ENCODE data around the gene RBPJ.

DNA sequence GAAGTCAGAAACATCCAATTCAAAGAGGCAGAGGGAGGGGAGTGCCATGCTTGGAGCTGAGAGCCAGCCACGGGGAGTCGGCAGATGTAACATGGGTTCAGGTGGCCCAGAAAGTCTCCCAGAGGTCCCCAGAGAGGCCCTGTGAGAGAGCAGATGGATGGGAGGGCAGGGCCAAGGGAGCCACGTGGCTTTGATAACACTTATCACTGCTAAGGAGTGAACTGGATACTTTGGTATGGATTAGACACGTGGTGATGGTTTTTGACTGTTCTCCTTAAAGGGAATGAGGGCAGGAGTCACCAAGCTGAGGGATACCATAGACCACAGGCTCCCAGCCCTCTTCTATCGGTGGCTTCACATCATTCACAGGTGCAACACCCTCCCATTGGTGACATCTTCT, 155.7 kb downstream of the RBPJ start:
- TF ChIP-seq, protein P1, sequence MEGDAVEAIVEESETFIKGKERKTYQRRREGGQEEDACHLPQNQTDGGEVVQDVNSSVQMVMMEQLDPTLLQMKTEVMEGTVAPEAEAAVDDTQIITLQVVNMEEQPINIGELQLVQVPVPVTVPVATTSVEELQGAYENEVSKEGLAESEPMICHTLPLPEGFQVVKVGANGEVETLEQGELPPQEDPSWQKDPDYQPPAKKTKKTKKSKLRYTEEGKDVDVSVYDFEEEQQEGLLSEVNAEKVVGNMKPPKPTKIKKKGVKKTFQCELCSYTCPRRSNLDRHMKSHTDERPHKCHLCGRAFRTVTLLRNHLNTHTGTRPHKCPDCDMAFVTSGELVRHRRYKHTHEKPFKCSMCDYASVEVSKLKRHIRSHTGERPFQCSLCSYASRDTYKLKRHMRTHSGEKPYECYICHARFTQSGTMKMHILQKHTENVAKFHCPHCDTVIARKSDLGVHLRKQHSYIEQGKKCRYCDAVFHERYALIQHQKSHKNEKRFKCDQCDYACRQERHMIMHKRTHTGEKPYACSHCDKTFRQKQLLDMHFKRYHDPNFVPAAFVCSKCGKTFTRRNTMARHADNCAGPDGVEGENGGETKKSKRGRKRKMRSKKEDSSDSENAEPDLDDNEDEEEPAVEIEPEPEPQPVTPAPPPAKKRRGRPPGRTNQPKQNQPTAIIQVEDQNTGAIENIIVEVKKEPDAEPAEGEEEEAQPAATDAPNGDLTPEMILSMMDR (IDR thresholded peaks at IDR 0.05; ENCODE audit: low read length): no peak
- TF ChIP-seq EZH2 (optimal IDR thresholded peaks at IDR 0.05; ENCODE audit: low read depth, low read length): no peak
- no peak for TF ChIP-seq EZH2phosphoT487 (IDR thresholded peaks at IDR 0.05; ENCODE audit: low read length)

Data from MM.1S (cell line).